Subcutaneous abdominal adipose tissue (tissue), 5 donors: ENCODE data around the gene ATP6V0B.

ENCODE experiments used
- H3K27ac ChIP-seq: one replicate; pipeline ENCODE4 v1.7.0; 2013; ENCODE audit warnings: low read depth, mild to moderate bottlenecking, inconsistent platforms, low read length, moderate library complexity
- H3K27me3 ChIP-seq, 5 donors: one replicate each; pipeline ENCODE4 v1.7.0; 2013; ENCODE audit warnings: low read length in 5 of 5, inconsistent platforms in 1 of 5; ENCODE audit not compliant: control insufficient read depth in 5 of 5, insufficient read depth in 4 of 5
- H3K36me3 ChIP-seq, 5 donors: one replicate each; pipeline ENCODE4 v1.7.0; 2013; ENCODE audit warnings: low read length in 5 of 5; ENCODE audit not compliant: control insufficient read depth in 5 of 5, insufficient read depth in 5 of 5
- H3K4me1 ChIP-seq, 5 donors: one replicate each; pipeline ENCODE4 v1.7.0; 2013; ENCODE audit warnings: low read length in 5 of 5, mild to moderate bottlenecking in 3 of 5, moderate library complexity in 1 of 5; ENCODE audit not compliant: control insufficient read depth in 5 of 5, insufficient read depth in 5 of 5
- H3K4me3 ChIP-seq, 5 donors: one replicate each; pipeline ENCODE4 v1.7.0; 2013; ENCODE audit warnings: low read length in 5 of 5, low read depth in 1 of 5
- H3K9ac ChIP-seq, 5 donors: one replicate each; pipeline ENCODE4 v1.7.0; 2013; ENCODE audit warnings: low read length in 5 of 5, mild to moderate bottlenecking in 4 of 5, moderate library complexity in 3 of 5
- H3K9me3 ChIP-seq, 5 donors: one replicate each; pipeline ENCODE4 v1.7.0; 2013; ENCODE audit warnings: low read length in 5 of 5; ENCODE audit not compliant: control insufficient read depth in 5 of 5
- donor health status: healthy.
- donor health status: healthy.
- donor health status: healthy.
- donor health status: healthy.
- donor health status: healthy.

Gene ATP6V0B

GRCh38 chr1:43992232-43992995, 17.7 kb downstream of the ATP6V0B start:
- Histone ChIP-seq H3K27ac (no peak overlapping the region), H3K4me1 (peaks cover 0 to 29% (median 22%) of the 10 kb centered on the region in 5 donors), H3K9ac (peak overlapping the region in 3 of 5 donors; percentile 48 to 80 (median 76)), H3K9me3 (no peaks in the 10 kb centered on the region), H3K4me3 (peak overlapping the region; percentile 61 to 78 (median 75)), H3K27me3 (no peaks in the 10 kb centered on the region), H3K36me3 (no peaks in the 10 kb centered on the region)

DNA sequence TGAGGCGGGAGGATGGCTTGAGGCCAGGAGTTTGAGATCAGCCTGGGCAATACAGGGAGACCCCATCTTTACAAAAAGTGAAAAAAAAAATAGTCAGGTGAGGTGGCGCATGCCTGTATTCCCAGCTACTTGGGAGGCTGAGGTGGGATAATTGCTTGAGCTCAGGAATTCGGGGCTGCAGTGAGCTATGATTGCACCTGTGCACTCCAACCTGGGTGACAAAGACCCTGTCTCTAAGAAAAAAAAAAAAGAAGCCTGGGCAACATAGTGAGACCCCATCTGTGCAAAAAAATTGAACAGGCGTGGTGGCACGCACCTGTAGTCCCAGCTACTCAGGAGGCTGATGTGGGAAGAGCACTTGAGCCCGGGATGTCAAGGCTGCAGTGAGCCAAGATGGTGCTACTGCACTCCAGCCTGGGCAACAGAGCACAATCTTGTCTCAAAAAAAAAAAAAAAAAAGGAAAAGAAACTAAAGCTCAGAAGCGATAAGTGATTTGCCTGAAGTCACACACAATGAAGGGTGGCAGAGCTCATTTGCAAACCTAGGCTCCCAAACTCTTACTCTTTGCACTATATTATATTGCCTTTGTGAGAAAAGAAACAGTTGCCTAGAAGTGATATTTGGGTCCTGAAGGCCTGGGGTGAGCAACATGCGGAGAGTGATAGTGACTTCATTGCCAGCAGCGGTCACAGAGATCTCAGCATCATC, 18.6 kb downstream of the ATP6V0B start:
- H3K4me1 ChIP-seq: peaks cover 0 to 29% (median 22%) of the 10 kb centered on the region in 5 donors
- no peaks in the 10 kb centered on the region for H3K27me3 ChIP-seq
- no peak overlapping the region for H3K4me3 ChIP-seq

DNA sequence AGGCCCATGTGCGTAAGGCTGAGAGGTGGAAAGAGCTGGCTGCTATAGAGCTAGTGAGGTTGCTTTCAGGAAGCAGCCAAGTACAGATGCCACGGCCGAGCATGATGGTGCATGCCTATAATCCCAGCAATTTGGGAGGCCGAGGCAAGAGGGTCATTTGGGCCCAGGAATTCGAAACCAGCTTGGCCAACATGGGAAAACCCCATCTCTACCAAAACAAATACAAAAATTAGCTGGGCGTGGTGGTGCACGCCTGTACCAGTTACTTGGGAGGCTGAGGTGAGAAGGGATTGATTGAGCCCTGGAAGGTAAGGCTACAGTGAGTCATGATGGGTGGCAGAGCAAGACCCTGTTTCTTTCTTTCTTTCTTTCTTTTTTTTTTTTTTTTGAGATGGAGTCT, 19.3 kb downstream of the ATP6V0B start:
- no peak overlapping the region for H3K4me3 ChIP-seq
- no peaks in the 10 kb centered on the region for H3K27me3 ChIP-seq
- H3K36me3 ChIP-seq: no peaks in the 10 kb centered on the region
- peaks cover 0 to 29% (median 22%) of the 10 kb centered on the region in 5 donors for H3K4me1 ChIP-seq
- no peak overlapping the region for H3K9ac ChIP-seq
- no peaks in the 10 kb centered on the region for H3K9me3 ChIP-seq
- no peak overlapping the region for H3K27ac ChIP-seq

More for the DNA sequence above, 18.6 kb downstream of the ATP6V0B start:
- H3K36me3 ChIP-seq: no peaks in the 10 kb centered on the region
- no peak overlapping the region for H3K27ac ChIP-seq
- H3K9ac ChIP-seq: no peak overlapping the region
- H3K9me3 ChIP-seq: no peaks in the 10 kb centered on the region

DNA sequence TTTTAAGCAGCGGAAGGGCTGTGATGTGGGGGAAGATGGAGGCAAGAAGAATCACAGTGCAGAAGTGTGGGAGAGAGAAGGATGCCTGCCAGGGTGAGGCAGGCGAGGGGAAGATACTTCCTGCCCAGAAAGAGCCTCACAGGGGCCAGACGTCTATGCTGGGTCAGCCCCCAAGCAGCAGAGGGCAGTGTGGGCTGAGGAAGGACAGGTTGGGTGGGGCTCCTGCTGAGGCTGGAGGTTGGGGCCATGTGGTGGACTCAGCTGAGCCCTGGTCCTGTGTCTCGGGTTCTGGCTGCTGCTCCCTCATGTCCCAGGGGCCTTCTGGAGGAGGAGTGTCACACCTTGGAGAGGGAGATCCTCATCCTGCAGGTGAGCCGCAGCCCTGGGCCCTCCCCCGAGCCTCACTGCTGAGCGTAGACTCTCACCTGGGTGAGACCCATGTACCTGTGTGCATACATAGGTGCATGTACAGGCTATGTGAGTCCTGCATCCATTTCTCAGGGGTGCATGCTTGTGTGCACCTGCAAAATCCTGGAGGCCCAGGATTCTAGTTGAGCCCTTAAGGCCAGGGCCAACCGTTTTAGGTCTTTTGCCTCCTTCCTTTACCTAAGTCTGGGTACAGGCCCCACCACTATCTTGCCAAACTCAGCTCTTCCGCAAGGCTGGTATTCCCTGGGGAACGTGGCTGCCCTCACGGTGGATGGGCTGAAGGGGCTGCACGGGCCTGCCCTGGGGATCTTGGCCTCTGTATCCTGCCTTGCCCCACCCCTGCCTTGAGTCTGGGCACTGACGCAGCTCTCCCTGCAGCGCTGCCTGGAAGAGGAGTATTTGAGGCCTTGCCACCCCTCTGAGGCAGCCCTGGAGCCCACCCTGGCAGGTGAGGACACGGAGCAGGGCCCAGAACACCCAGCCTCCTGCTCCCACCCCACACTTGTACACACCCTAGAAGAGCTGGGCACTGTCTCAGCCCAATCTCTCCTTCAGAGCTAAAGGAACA, 20.3 kb downstream of the ATP6V0B start:
- no peak overlapping the region for H3K4me3 ChIP-seq
- no peak overlapping the region for H3K27ac ChIP-seq
- H3K4me1 ChIP-seq: peaks cover 0 to 29% (median 22%) of the 10 kb centered on the region in 5 donors
- H3K27me3 ChIP-seq: no peaks in the 10 kb centered on the region
- H3K9me3 ChIP-seq: no peaks in the 10 kb centered on the region
- H3K9ac ChIP-seq: no peak overlapping the region
- no peaks in the 10 kb centered on the region for H3K36me3 ChIP-seq

DNA sequence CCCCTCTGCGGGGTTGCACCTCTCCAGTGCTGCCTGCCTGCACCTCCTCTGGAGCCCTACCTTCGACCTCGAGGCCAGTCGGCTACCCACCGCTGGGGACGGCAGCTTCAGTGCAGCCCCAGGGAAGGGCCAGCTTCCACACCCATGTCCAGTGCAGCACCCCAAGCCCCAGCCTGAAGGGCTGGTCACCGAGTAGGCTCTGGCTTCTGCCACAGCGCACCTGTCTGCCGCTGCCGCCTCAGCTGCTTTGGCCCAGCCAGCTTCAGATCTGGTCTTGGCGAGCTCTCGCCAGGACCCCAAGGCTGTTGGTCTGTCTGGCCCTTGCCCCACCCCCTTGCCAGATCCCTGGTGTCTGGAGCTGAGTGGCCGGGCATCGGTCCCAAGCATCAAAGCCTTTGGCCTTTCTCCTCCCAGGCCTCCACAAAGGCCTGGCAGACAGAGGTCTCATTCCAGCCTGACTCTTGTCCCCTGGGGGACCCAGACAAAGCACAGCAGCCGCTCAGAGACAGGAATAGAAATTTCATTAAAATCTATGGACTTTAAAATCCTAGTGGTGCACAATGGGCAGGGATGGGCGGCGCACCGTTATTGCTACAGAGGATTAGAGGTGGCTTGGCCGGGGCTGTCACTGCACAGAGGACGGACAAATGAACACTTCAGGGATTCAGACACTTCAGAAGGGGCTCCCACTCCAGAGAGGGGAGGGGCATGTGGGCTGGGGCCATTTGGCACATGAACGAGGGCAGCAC, 21.4 kb downstream of the ATP6V0B start:
- Histone ChIP-seq H3K4me1 (peaks cover 0 to 22% (median 16%) of the 10 kb centered on the region in 5 donors), H3K9me3 (no peaks in the 10 kb centered on the region), H3K27me3 (no peaks in the 10 kb centered on the region), H3K4me3 (no peak overlapping the region), H3K27ac (no peak overlapping the region), H3K36me3 (no peaks in the 10 kb centered on the region), H3K9ac (no peak overlapping the region)

DNA sequence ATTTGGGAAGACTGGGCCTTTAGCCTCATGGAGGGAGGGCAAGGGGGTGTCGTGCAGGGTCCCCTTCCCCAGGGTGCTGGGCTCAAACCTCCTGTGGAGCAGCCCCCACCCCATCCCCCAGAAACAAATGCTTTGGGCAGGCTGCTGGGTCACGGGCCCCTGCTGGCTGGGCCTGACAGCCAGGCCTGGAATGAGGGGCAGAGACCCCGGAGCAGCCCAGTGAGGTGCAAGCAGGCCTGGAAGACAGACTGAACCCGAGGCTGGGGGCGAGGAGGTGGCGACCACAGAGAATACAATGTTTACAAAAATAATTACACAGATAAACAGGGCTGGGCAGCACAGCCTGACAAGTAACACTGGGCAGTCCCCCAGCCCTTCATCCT, 22.0 kb downstream of the ATP6V0B start:
- Histone ChIP-seq H3K9ac (no peak overlapping the region), H3K4me3 (no peak overlapping the region), H3K27me3 (no peaks in the 10 kb centered on the region), H3K4me1 (peaks cover 0 to 20% (median 13%) of the 10 kb centered on the region in 5 donors), H3K36me3 (no peaks in the 10 kb centered on the region), H3K27ac (no peak overlapping the region), H3K9me3 (no peaks in the 10 kb centered on the region)

GRCh38 chr1:43997295-43997999, 22.7 kb downstream of the ATP6V0B start:
- no peaks in the 10 kb centered on the region for H3K36me3 ChIP-seq
- no peak overlapping the region for H3K27ac ChIP-seq
- H3K27me3 ChIP-seq: no peaks in the 10 kb centered on the region
- H3K9me3 ChIP-seq: no peaks in the 10 kb centered on the region
- no peak overlapping the region for H3K4me3 ChIP-seq
- no peak overlapping the region for H3K9ac ChIP-seq
- H3K4me1 ChIP-seq: peaks cover 0 to 12% (median 6%) of the 10 kb centered on the region in 5 donors

DNA sequence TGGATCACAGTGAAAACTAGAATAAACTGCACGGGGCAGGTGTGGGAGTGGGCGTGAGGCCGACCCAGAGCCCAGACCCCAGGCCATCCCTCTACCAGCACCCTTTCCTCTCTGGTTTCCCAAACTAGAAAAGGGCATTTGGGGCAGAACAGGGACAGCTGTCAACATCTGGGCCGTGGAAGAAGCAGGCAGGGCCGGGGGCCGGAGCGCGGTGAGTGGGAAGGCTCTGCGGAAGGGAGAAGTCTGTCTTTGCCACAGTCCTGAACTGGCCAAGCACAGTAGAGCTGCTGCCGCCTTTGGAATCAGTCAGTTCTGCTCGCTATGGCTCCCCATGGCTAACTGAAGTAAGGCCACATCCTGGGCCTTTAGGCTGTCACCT, 23.2 kb downstream of the ATP6V0B start:
- H3K27me3 ChIP-seq: no peaks in the 10 kb centered on the region
- H3K36me3 ChIP-seq: no peaks in the 10 kb centered on the region
- no peaks in the 10 kb centered on the region for H3K9me3 ChIP-seq
- H3K27ac ChIP-seq: no peak overlapping the region
- H3K4me1 ChIP-seq: peaks cover 0 to 11% (median 6%) of the 10 kb centered on the region in 5 donors
- H3K4me3 ChIP-seq: no peak overlapping the region
- no peak overlapping the region for H3K9ac ChIP-seq

DNA sequence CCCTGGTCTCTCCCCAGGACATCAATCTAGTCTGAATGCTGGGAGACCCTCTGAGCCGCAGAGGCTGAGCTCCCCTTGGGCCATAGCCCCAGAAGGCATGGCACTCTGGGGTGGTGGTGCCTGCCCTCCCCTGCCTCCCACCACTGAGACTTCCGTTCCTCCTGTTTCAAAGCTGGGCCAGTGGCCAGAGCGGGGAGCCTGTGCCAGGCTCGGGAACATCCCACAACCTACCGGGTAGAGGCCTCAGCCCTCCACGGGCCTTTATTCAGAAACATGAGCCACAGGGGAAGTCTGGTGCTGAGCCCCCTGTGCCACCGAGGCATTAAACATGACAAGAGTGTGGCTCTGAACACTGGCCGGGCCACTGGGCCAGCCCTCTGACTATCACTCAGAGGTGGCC, 24.7 kb downstream of the ATP6V0B start:
- Histone ChIP-seq H3K4me1 (peaks cover 0 to 11% (median 6%) of the 10 kb centered on the region in 5 donors), H3K4me3 (no peak overlapping the region), H3K27ac (no peak overlapping the region), H3K36me3 (no peaks in the 10 kb centered on the region), H3K9me3 (no peaks in the 10 kb centered on the region), H3K9ac (no peak overlapping the region), H3K27me3 (no peaks in the 10 kb centered on the region)
